Ovary (tissue), 9 donors: ENCODE results near the gene HSF5. TPM values are rescaled to one million over a fixed set of nuclear protein-coding genes. Genes with fewer than 3 reads are reported as not detected.

ENCODE experiments used
- DNase-seq, 5 donors: peaks; one replicate each; pipeline ENCODE4 v3.0.0-alpha.2; 2019 to 2020
- H3K27ac ChIP-seq, 2 donors: fragments of 200-600 bp; one replicate each; pipeline versions ENCODE4 v1.5.1 to v1.8.0; 2019 to 2022
- H3K27me3 ChIP-seq: fragments of 200-600 bp; one replicate; pipeline ENCODE4 v1.8.0; 2022
- H3K36me3 ChIP-seq: fragments of 200-600 bp; sonication (generic); one replicate; pipeline ENCODE4 v1.5.1; 2019
- H3K4me1 ChIP-seq: one replicate; pipeline ENCODE4 v1.8.1; 2013; ENCODE audit warnings: mild to moderate bottlenecking, moderate library complexity; ENCODE audit not compliant: insufficient read depth
- H3K4me3 ChIP-seq: fragments of 200-600 bp; sonication (generic); one replicate; pipeline ENCODE4 v1.5.1; 2017
- H3K9me3 ChIP-seq, 2 donors: fragments of 200-600 bp in 1 of 2; sonication (generic) in 1 of 2; one replicate each; pipeline versions ENCODE4 v1.5.1 to v1.8.1; 2013 to 2019; ENCODE audit warnings: mild to moderate bottlenecking in 1 of 2, moderate library complexity in 1 of 2
- CTCF ChIP-seq, 3 donors: fragments of 450-650 bp in 2 of 3; fragments of 200-600 bp in 1 of 3; IDR thresholded peaks; one replicate each; pipeline versions ENCODE4 v1.5.1 to v1.8.0; 2016 to 2022; ENCODE audit warnings: antibody characterized with exemption in 3 of 3, mild to moderate bottlenecking in 1 of 3
- EP300 ChIP-seq: sonication (generic); formaldehyde crosslinking; IDR thresholded peaks from one replicate; pipeline ENCODE4 v1.6.1; 2017; ENCODE audit warnings: antibody characterized with exemption
- POLR2A ChIP-seq: fragments of 450-650 bp; IDR thresholded peaks from one replicate; pipeline ENCODE4 v1.6.1; 2017; ENCODE audit warnings: antibody characterized with exemption, mild to moderate bottlenecking, moderate library complexity
- WGBS, 3 donors: extraction: QIAGEN DNeasy Blood & Tissue Kit in 1 of 3; methylation state at CpG; one replicate each; pipeline versions ENCODE4 v1.1.5 to v1.1.7; 2013 to 2017; 5-methylcytosine and 5-hydroxymethylcytosine counted together
- intact Hi-C, 4 donors: fragments of 100-400 bp; cut with DNase I; formaldehyde crosslinking; loops; one replicate each; pipeline versions ENCODE4 v1.11.0 to v1.15.1; 2022 to 2023
- polyA plus RNA-seq, 2 donors: library from polyadenylated mRNA; stranded (reverse); fragments of 200-250 nt in 1 of 2; fragments of 350-450 nt in 1 of 2; fragmentation: Illumina TruSeq in 1 of 2; extraction: RNeasy Lipid Tissue Mini Kit (QIAGEN cat#74804) in 1 of 2; gene quantifications; one replicate each; pipeline ENCODE4 v1.2.3, GENCODE V29; 2013 to 2014
- total RNA-seq, 7 donors: library from RNA; depleted of rRNA in 2 of 7; stranded (reverse); fragments of >200 nt in 2 of 7; fragmentation: NEBNext Ultra II Directional in 3 of 7; extraction: Animal tissue kit (Norgen Biotek cat#: 25700) in 3 of 7; gene quantifications; one replicate each; pipeline versions ENCODE4 v1.1.0 to v1.2.4, GENCODE V29; 2016 to 2023
- donor health status: DM: no; HTN: no; CAD: no; lungs with moderate emphysema.
- donor health status: DM: no; HTN: no; CAD: no.
- donor health status: Bipolar disorder and iron deficiency.
- donor health status: DM: yes; HTN: yes; CAD: no.
- donor health status: DM: no; HTN: no; CAD: no.
- donor health status: DM: yes; HTN: yes; CAD: no.

Gene HSF5
- total and polyA plus RNA-seq, 9 donors, result 0.05 TPM; not detected in 7

- Histone ChIP-seq H3K36me3 (no peaks in the 10 kb centered on the region), H3K9me3 (no peaks in the 10 kb centered on the region), H3K4me3 (no peak overlapping the region), H3K27ac (no peak overlapping the region), H3K4me1 (peaks cover 3% of the 10 kb centered on the region), H3K27me3 (no peaks in the 10 kb centered on the region)
- TF ChIP-seq POLR2A, result no peak
- TF ChIP-seq CTCF (IDR thresholded peaks at IDR 0.05), result no peak
- TF ChIP-seq EP300, result no peak
- intact Hi-C loops, result no loop called here
- WGBS, 3 donors, result 67 to 76% (median 72%) methylated on average over 4 of the region's 4 CpGs
- DNase-seq, result no peak
Observed at GRCh38 chr17:58534901-58535421, 46.8 kb upstream of the HSF5 start.

GRCh38 chr17:58534331-58534730 is 46.1 kb upstream of the HSF5 start:
- intact Hi-C loops, result no loop called here
- 62 to 66% (median 65%) methylated on average over 3 of the region's 3 CpGs for WGBS, 3 donors
- H3K4me1 ChIP-seq, result peaks cover 6% of the 10 kb centered on the region

GRCh38 chr17:58533616-58534188 is 45.5 kb upstream of the HSF5 start:
- TF ChIP-seq CTCF (IDR thresholded peaks at IDR 0.05) (no peak), POLR2A (no peak), EP300 (no peak)
- Histone ChIP-seq H3K4me3 (no peak overlapping the region), H3K36me3 (no peaks in the 10 kb centered on the region), H3K27ac (no peak overlapping the region), H3K4me1 (peaks cover 6% of the 10 kb centered on the region), H3K27me3 (no peaks in the 10 kb centered on the region), H3K9me3 (no peaks in the 10 kb centered on the region)
- intact Hi-C loops, result no loop called here
- no peak for DNase-seq
- 93% methylated on average over 5 of the region's 5 CpGs for WGBS, 3 donors

More at GRCh38 chr17:58534331-58534730, 46.1 kb upstream of the HSF5 start:
- Histone ChIP-seq H3K36me3 (no peaks in the 10 kb centered on the region), H3K27me3 (no peaks in the 10 kb centered on the region), H3K9me3 (no peaks in the 10 kb centered on the region), H3K4me3 (no peak overlapping the region), H3K27ac (no peak overlapping the region)
- no peak for DNase-seq
- TF ChIP-seq EP300, result no peak

GRCh38 chr17:58532555-58532951 is 44.3 kb upstream of the HSF5 start:
- TF ChIP-seq POLR2A, result no peak
- no peak for TF ChIP-seq EP300
- TF ChIP-seq CTCF (IDR thresholded peaks at IDR 0.05), result no peak
- H3K27ac ChIP-seq, result no peak overlapping the region
- H3K4me3 ChIP-seq, result no peak overlapping the region
- intact Hi-C loops, result no loop called here
- no peak for DNase-seq
- WGBS, 3 donors, result 51 to 58% (median 57%) methylated on average over 3 of the region's 3 CpGs
- H3K9me3 ChIP-seq, result no peaks in the 10 kb centered on the region
- no peaks in the 10 kb centered on the region for H3K27me3 ChIP-seq
- H3K36me3 ChIP-seq, result no peaks in the 10 kb centered on the region
- H3K4me1 ChIP-seq, result peaks cover 5% of the 10 kb centered on the region

- TF ChIP-seq CTCF (IDR thresholded peaks at IDR 0.05), result no peak
- TF ChIP-seq POLR2A, result no peak
- TF ChIP-seq EP300, result no peak
- peak; percentile 35 to 77 (median 68) for DNase-seq
- 1 to 4% (median 1%) methylated on average over 44 to 82 of the region's 82 CpGs for WGBS, 3 donors
- no peaks in the 10 kb centered on the region for H3K27me3 ChIP-seq
- no peaks in the 10 kb centered on the region for H3K36me3 ChIP-seq
- intact Hi-C loops, result no loop called here
- peak overlapping the region; percentile 59 to 72 for H3K27ac ChIP-seq
- no peaks in the 10 kb centered on the region for H3K9me3 ChIP-seq
- H3K4me3 ChIP-seq, result peak overlapping the region; percentile 52
- H3K4me1 ChIP-seq, result peaks cover 5% of the 10 kb centered on the region
Observed at GRCh38 chr17:58531661-58532554, 43.7 kb upstream of the HSF5 start.
